PC-9 (cell line): ENCODE results near the gene TMEM231. TPM values are rescaled to one million over a fixed set of nuclear protein-coding genes. Genes with fewer than 3 reads are reported as not detected.

Experiments
- BruUV-seq: library from RNA; stranded (reverse); fragments of 400-500 nt; replicated peaks from 2 replicates; lab custom pipeline; 2021; lab: Mats Ljungman, UMichigan
- CTCF ChIA-PET: fragments of 300-600 bp; sonication (Branson Sonifier 250); formaldehyde crosslinking; loops from one replicate; lab custom pipeline; 2022; ENCODE audit warnings: antibody characterized with exemption; lab: Charles Lee
- POLR2A ChIA-PET: fragments of 300-600 bp; sonication (Branson Sonifier 250); formaldehyde crosslinking; loops from one replicate; lab custom pipeline; 2022; ENCODE audit warnings: antibody characterized with exemption; ENCODE audit not compliant: unreplicated experiment; lab: Charles Lee
- DNase-seq, 2 experiments: peaks; one replicate each; pipeline versions ENCODE4 v3.0.0 to v3.0.0-alpha.2; 2015 to 2022; ENCODE audit warnings: mixed read lengths in 1 of 2
- H2AFZ ChIP-seq: fragments of 200-600 bp; sonication (generic); 2 replicates; pipeline ENCODE4 v1.8.1; 2017; ENCODE audit warnings: antibody characterized with exemption
- H3F3A ChIP-seq: fragments of 200-600 bp; sonication (generic); 2 replicates; pipeline ENCODE4 v1.8.1; 2017; ENCODE audit warnings: antibody characterized with exemption, mild to moderate bottlenecking, low read depth; ENCODE audit not compliant: insufficient read depth
- H3K27ac ChIP-seq: fragments of 200-600 bp; sonication (generic); 2 replicates; pipeline ENCODE4 v1.6.1; 2016; ENCODE audit warnings: mixed run types
- H3K27me3 ChIP-seq: fragments of 200-600 bp; sonication (generic); 2 replicates; pipeline ENCODE4 v1.6.1; 2016; ENCODE audit warnings: low read depth, mixed run types; ENCODE audit not compliant: insufficient read depth
- H3K36me3 ChIP-seq: fragments of 200-600 bp; sonication (generic); 2 replicates; pipeline ENCODE4 v1.6.1; 2016; ENCODE audit warnings: low read depth, mixed run types
- H3K4me1 ChIP-seq: fragments of 200-600 bp; sonication (generic); replicated peaks from 2 replicates; pipeline ENCODE4 v1.6.1; 2016; ENCODE audit warnings: mixed run types; ENCODE audit not compliant: insufficient read depth
- H3K4me2 ChIP-seq: fragments of 200-600 bp; sonication (generic); 2 replicates; pipeline ENCODE4 v1.6.1; 2017; ENCODE audit warnings: mixed run types
- H3K4me3 ChIP-seq: fragments of 200-600 bp; sonication (generic); 2 replicates; pipeline ENCODE4 v1.6.1; 2016; ENCODE audit warnings: mixed run types
- H3K79me2 ChIP-seq: fragments of 200-600 bp; sonication (generic); 2 replicates; pipeline ENCODE4 v1.6.1; 2017; ENCODE audit warnings: low read depth, mixed run types
- H3K9me2 ChIP-seq: fragments of 200-600 bp; sonication (generic); 2 replicates; pipeline ENCODE4 v1.8.1; 2017; ENCODE audit warnings: mild to moderate bottlenecking; ENCODE audit not compliant: insufficient read depth
- H3K9me3 ChIP-seq: fragments of 200-600 bp; sonication (generic); 2 replicates; pipeline ENCODE4 v1.8.1; 2016; ENCODE audit warnings: low read depth; ENCODE audit not compliant: insufficient read depth
- H4K20me1 ChIP-seq: fragments of 200-600 bp; sonication (generic); 2 replicates; pipeline ENCODE4 v1.8.1; 2017; ENCODE audit not compliant: insufficient read depth
- CTCF ChIP-seq: fragments of 200-600 bp; sonication (generic); conservative IDR thresholded peaks from 2 replicates; pipeline ENCODE4 v1.6.1; 2017; ENCODE audit warnings: mixed run types, antibody characterized with exemption, mild to moderate bottlenecking, moderate library complexity
- EZH2 ChIP-seq: fragments of 200-600 bp; sonication (generic); IDR thresholded peaks from 2 replicates; pipeline ENCODE4 v1.8.0; 2017; ENCODE audit warnings: antibody characterized with exemption, low read depth
- intact Hi-C: fragments of 100-400 bp; cut with micrococcal nuclease; formaldehyde crosslinking; loops from one replicate; pipeline ENCODE4 v1.10.0; 2022; ENCODE audit not compliant: unreplicated experiment
- total RNA-seq: library from RNA; stranded (reverse); gene quantifications from 2 replicates; pipeline ENCODE4 v1.2.3, GENCODE V29; 2021

Gene TMEM231
- total RNA-seq, 1 experiment from 2014 or later: 18.8 TPM

- Histone ChIP-seq H3K36me3 (no peaks in the 10 kb centered on the region), H3K4me1 (peaks cover 20% of the 10 kb centered on the region), H3K27ac (no peak within 1 kb of the TSS), H3K9me3 (no peaks in the 10 kb centered on the region), H2AFZ (peak within 1 kb of the TSS; percentile 83), H3F3A (peaks cover 25% of the 10 kb centered on the region; the same call in 1 of the 2 replicates), H3K79me2 (no peaks in the 10 kb centered on the region), H3K9me2 (no peaks in the 10 kb centered on the region), H4K20me1 (no peaks in the 10 kb centered on the region), H3K4me3 (peak within 1 kb of the TSS; percentile 63), H3K4me2 (peak within 1 kb of the TSS; percentile 99), H3K27me3 (no peaks in the 10 kb centered on the region)
- intact Hi-C loops: no loop called here
- POLR2A ChIA-PET: no interaction called here
- no TSS peak for BruUV-seq
- CTCF ChIA-PET: interaction anchor here (0.5 to 1.1 kb wide), 3 partner anchors 10 to 22 kb away, joined by 3 to 4 read pairs (median 3); no protein-coding TSS in a partner anchor
- DNase-seq: peak in 1 of 2 experiments; percentile 65
- TF ChIP-seq EZH2 (no peak), CTCF (no peak)
These were observed 60.9 kb downstream of the TMEM231 start, which contains the start of gene CHST6 for GRCh38 chr16:75495076-75495674. Gene CHST6, minus strand, starts transcription at chr16:75495441. Its CDS starts 15,613 bp downstream, at chr16:75479828.

- BruUV-seq: no TSS peak
- Histone ChIP-seq H3K27ac (no peak overlapping the region), H3K36me3 (no peaks in the 10 kb centered on the region), H3K4me2 (peak overlapping the region; percentile 99), H3K9me3 (no peaks in the 10 kb centered on the region), H3F3A (peaks cover 25% of the 10 kb centered on the region; the same call in 1 of the 2 replicates), H3K4me3 (peak overlapping the region; percentile 63), H3K79me2 (no peaks in the 10 kb centered on the region), H3K4me1 (peaks cover 20% of the 10 kb centered on the region), H4K20me1 (no peaks in the 10 kb centered on the region), H2AFZ (peak overlapping the region; percentile 83), H3K27me3 (no peaks in the 10 kb centered on the region), H3K9me2 (no peaks in the 10 kb centered on the region)
- intact Hi-C loops: no loop called here
- no peak for TF ChIP-seq EZH2
- CTCF ChIA-PET: interaction anchor here (0.5 to 1.1 kb wide), 2 partner anchors 10 to 21 kb away, joined by 3 to 4 read pairs; no protein-coding TSS in a partner anchor
- DNase-seq: no peak
- POLR2A ChIA-PET: no interaction called here
These were observed 61.4 kb downstream of the TMEM231 start for GRCh38 chr16:75494661-75495075.

GRCh38 chr16:75494184-75494583 is 61.9 kb downstream of the TMEM231 start:
- BruUV-seq: no TSS peak
- no peak overlapping the region for H3K27ac ChIP-seq
- no peak for TF ChIP-seq CTCF
- no peak for TF ChIP-seq EZH2
- H3K9me2 ChIP-seq: no peaks in the 10 kb centered on the region
- H3K9me3 ChIP-seq: no peaks in the 10 kb centered on the region
- intact Hi-C loops: no loop called here
- DNase-seq: no peak
- no peaks in the 10 kb centered on the region for H3K27me3 ChIP-seq
- CTCF ChIA-PET: no interaction called here
- peak overlapping the region; percentile 99 for H3K4me2 ChIP-seq
- H3F3A ChIP-seq: peaks cover 25% of the 10 kb centered on the region; the same call in 1 of the 2 replicates
- POLR2A ChIA-PET: no interaction called here
- no peaks in the 10 kb centered on the region for H3K36me3 ChIP-seq
- no peak overlapping the region for H2AFZ ChIP-seq
- no peaks in the 10 kb centered on the region for H4K20me1 ChIP-seq
- H3K4me1 ChIP-seq: peaks cover 20% of the 10 kb centered on the region
- H3K79me2 ChIP-seq: no peaks in the 10 kb centered on the region
- peak overlapping the region; percentile 63; the same call in 1 of the 2 replicates for H3K4me3 ChIP-seq
